Central memory CD4-positive, alpha-beta T cell (primary cell): ENCODE data around the gene SLC12A7.
"Not testable (repeated sequence)": the region's sequence is repeated elsewhere in the genome, so short reads cannot be mapped to it uniquely, and the experiment has no call there.

Experiments used
- DNase-seq: peaks from one replicate; pipeline ENCODE4 v3.0.0; 2022

Gene SLC12A7

GRCh38 chr5:1095302-1095989 is 16.4 kb downstream of the SLC12A7 start:
- DNase-seq: no peak

GRCh38 chr5:1094670-1095190 is 17.1 kb downstream of the SLC12A7 start:
- DNase-seq: no peak

- DNase-seq: no peak
These were observed 18.5 kb downstream of the SLC12A7 start for GRCh38 chr5:1093361-1093760.

- no peak for DNase-seq
These were observed 19.7 kb downstream of the SLC12A7 start for GRCh38 chr5:1092122-1092521.

- no peak for DNase-seq
These were observed 20.2 kb downstream of the SLC12A7 start for GRCh38 chr5:1091632-1092031.

- no peak for DNase-seq
These were observed 21.3 kb downstream of the SLC12A7 start for GRCh38 chr5:1090538-1090937.

GRCh38 chr5:1089621-1090040 is 22.2 kb downstream of the SLC12A7 start:
- DNase-seq: no peak

GRCh38 chr5:1089146-1089545 is 22.7 kb downstream of the SLC12A7 start:
- DNase-seq: no peak

GRCh38 chr5:1088726-1089125 is 23.1 kb downstream of the SLC12A7 start:
- DNase-seq: no peak

- no peak for DNase-seq
These were observed 23.8 kb downstream of the SLC12A7 start for GRCh38 chr5:1088031-1088430.

GRCh38 chr5:1087428-1087827 is 24.4 kb downstream of the SLC12A7 start:
- no peak for DNase-seq

- no peak for DNase-seq
These were observed 25.0 kb downstream of the SLC12A7 start for GRCh38 chr5:1086871-1087270.

- no peak for DNase-seq
These were observed 25.7 kb downstream of the SLC12A7 start for GRCh38 chr5:1086137-1086536.

GRCh38 chr5:1085391-1085790 is 26.5 kb downstream of the SLC12A7 start:
- DNase-seq: no peak

- DNase-seq: no peak
These were observed 27.8 kb downstream of the SLC12A7 start for GRCh38 chr5:1083823-1084605.

GRCh38 chr5:1083026-1083425 is 28.8 kb downstream of the SLC12A7 start:
- DNase-seq: not testable (repeated sequence)

- no peak for DNase-seq
These were observed 30.3 kb downstream of the SLC12A7 start for GRCh38 chr5:1081519-1081918.

GRCh38 chr5:1080432-1080831 is 31.4 kb downstream of the SLC12A7 start:
- DNase-seq: no peak

GRCh38 chr5:1079961-1080360 is 31.9 kb downstream of the SLC12A7 start:
- no peak for DNase-seq

- DNase-seq: no peak
These were observed 32.4 kb downstream of the SLC12A7 start for GRCh38 chr5:1079486-1079885.

- no peak for DNase-seq
These were observed 33.0 kb downstream of the SLC12A7 start for GRCh38 chr5:1078851-1079250.

- DNase-seq: no peak
These were observed 33.7 kb downstream of the SLC12A7 start for GRCh38 chr5:1078206-1078605.

GRCh38 chr5:1077491-1078020 is 34.3 kb downstream of the SLC12A7 start:
- no peak for DNase-seq

- no peak for DNase-seq
These were observed 34.8 kb downstream of the SLC12A7 start for GRCh38 chr5:1077026-1077425.
